Neural progenitor cell (in vitro differentiated cells): Measurements from ENCODE around the gene AFF1.

Experiments
- CTCF ChIP-seq: fragments of 200-600 bp; sonication (generic); IDR thresholded peaks from 2 replicates; pipeline ENCODE4 v1.5.1; 2017; ENCODE audit warnings: antibody characterized with exemption, mild to moderate bottlenecking
- EZH2 ChIP-seq: fragments of 200-600 bp; sonication (generic); IDR thresholded peaks from 2 replicates; pipeline ENCODE4 v1.6.1; 2017; ENCODE audit warnings: antibody characterized with exemption, mild to moderate bottlenecking, moderate library complexity
- EZH2phosphoT487 ChIP-seq: fragments of 200-600 bp; sonication (generic); IDR thresholded peaks from 2 replicates; pipeline ENCODE4 v1.6.1; 2017; ENCODE audit warnings: antibody characterized with exemption

- TF ChIP-seq CTCF, result peak; percentile 93
- no peak for TF ChIP-seq EZH2
- TF ChIP-seq EZH2phosphoT487, result no peak
Measured at GRCh38 chr4:87150498-87151261, 215.9 kb downstream of the AFF1 start.
